ENCODE measurements around the gene PBRM1. TPM values are rescaled to one million over a fixed set of nuclear protein-coding genes. Genes with fewer than 3 reads are reported as not detected.

Gene PBRM1
- total RNA-seq, 1 donor from 2014 or later = 78.3 TPM

DNA sequence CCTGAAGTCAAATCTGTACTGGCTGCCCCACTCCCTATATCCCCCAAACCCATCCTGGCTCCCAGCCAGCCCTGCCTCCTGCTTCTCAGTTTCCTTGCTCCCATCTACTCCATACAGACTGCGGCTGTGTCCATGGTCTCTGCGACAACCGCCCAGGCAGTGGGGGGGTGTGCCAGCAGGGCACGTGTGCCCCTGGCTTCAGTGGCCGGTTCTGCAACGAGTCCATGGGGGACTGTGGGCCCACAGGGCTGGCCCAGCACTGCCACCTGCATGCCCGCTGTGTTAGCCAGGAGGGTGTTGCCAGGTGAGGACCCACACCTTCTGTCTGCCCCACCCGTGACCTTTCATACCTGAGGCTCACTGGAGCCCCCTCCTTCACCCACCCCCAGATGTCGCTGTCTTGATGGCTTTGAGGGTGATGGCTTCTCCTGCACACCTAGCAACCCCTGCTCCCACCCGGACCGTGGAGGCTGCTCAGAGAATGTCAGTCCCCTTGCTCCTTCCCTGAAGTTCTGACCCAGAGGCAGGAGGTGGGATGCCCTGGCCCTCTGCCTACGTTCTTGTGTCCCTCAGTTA, 175.9 kb downstream of the PBRM1 start:
- DNase-seq (ENCODE audit: extremely low spot score, unreplicated experiment) = no peak
- H3K4me3 Mint-ChIP-seq (ENCODE audit: unreplicated experiment) = no peak overlapping the region
- no peaks in the 10 kb centered on the region for H3K27me3 Mint-ChIP-seq (ENCODE audit: unreplicated experiment)
- no peak overlapping the region for H3K27ac Mint-ChIP-seq (ENCODE audit: unreplicated experiment)
- H3K36me3 Mint-ChIP-seq (ENCODE audit: unreplicated experiment) = no peaks in the 10 kb centered on the region
- H3K9me3 Mint-ChIP-seq (ENCODE audit: unreplicated experiment) = no peaks in the 10 kb centered on the region
- H3K4me1 Mint-ChIP-seq (ENCODE audit: unreplicated experiment) = peaks cover 6% of the 10 kb centered on the region
- no peak for TF ChIP-seq CTCF (IDR thresholded peaks at IDR 0.05)

GRCh38 chr3:52507359-52507758, 178.4 kb downstream of the PBRM1 start:
- no peak for TF ChIP-seq CTCF (IDR thresholded peaks at IDR 0.05)
- no peak overlapping the region for H3K4me3 Mint-ChIP-seq (ENCODE audit: unreplicated experiment)
- H3K27ac Mint-ChIP-seq (ENCODE audit: unreplicated experiment) = peak overlapping the region; percentile 40
- H3K36me3 Mint-ChIP-seq (ENCODE audit: unreplicated experiment) = no peaks in the 10 kb centered on the region
- H3K9me3 Mint-ChIP-seq (ENCODE audit: unreplicated experiment) = no peaks in the 10 kb centered on the region
- peaks cover 6% of the 10 kb centered on the region for H3K4me1 Mint-ChIP-seq (ENCODE audit: unreplicated experiment)
- no peaks in the 10 kb centered on the region for H3K27me3 Mint-ChIP-seq (ENCODE audit: unreplicated experiment)
- DNase-seq (ENCODE audit: extremely low spot score, unreplicated experiment) = no peak

GRCh38 chr3:52506266-52506966, 179.3 kb downstream of the PBRM1 start:
- H3K27ac Mint-ChIP-seq (ENCODE audit: unreplicated experiment) = no peak overlapping the region
- peaks cover 6% of the 10 kb centered on the region for H3K4me1 Mint-ChIP-seq (ENCODE audit: unreplicated experiment)
- no peak overlapping the region for H3K4me3 Mint-ChIP-seq (ENCODE audit: unreplicated experiment)
- no peaks in the 10 kb centered on the region for H3K9me3 Mint-ChIP-seq (ENCODE audit: unreplicated experiment)
- no peak for DNase-seq (ENCODE audit: extremely low spot score, unreplicated experiment)
- TF ChIP-seq CTCF (IDR thresholded peaks at IDR 0.05) = no peak
- H3K36me3 Mint-ChIP-seq (ENCODE audit: unreplicated experiment) = no peaks in the 10 kb centered on the region
- no peaks in the 10 kb centered on the region for H3K27me3 Mint-ChIP-seq (ENCODE audit: unreplicated experiment)

DNA sequence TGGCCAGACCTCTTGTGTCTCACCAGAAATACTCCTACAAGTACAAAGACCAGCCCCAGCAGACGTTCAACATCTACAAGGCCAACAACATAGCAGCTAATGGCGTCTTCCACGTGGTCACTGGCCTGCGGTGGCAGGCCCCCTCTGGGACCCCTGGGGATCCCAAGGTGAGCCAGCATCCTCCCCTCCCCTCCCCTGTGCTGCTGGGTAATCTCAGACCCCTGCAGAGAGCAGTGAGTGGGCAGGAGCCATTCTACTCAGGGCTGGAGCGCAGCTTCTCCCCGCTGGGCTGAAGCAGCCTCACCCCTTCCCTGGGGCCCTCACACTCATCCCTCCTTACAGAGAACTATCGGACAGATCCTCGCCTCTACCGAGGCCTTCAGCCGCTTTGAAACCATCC, 180.7 kb downstream of the PBRM1 start:
- no peak for TF ChIP-seq CTCF (IDR thresholded peaks at IDR 0.05)
- H3K4me1 Mint-ChIP-seq (ENCODE audit: unreplicated experiment) = peaks cover 6% of the 10 kb centered on the region
- no peak overlapping the region for H3K27ac Mint-ChIP-seq (ENCODE audit: unreplicated experiment)
- H3K9me3 Mint-ChIP-seq (ENCODE audit: unreplicated experiment) = no peaks in the 10 kb centered on the region
- no peaks in the 10 kb centered on the region for H3K36me3 Mint-ChIP-seq (ENCODE audit: unreplicated experiment)
- H3K27me3 Mint-ChIP-seq (ENCODE audit: unreplicated experiment) = no peaks in the 10 kb centered on the region
- DNase-seq (ENCODE audit: extremely low spot score, unreplicated experiment) = no peak
- H3K4me3 Mint-ChIP-seq (ENCODE audit: unreplicated experiment) = no peak overlapping the region

DNA sequence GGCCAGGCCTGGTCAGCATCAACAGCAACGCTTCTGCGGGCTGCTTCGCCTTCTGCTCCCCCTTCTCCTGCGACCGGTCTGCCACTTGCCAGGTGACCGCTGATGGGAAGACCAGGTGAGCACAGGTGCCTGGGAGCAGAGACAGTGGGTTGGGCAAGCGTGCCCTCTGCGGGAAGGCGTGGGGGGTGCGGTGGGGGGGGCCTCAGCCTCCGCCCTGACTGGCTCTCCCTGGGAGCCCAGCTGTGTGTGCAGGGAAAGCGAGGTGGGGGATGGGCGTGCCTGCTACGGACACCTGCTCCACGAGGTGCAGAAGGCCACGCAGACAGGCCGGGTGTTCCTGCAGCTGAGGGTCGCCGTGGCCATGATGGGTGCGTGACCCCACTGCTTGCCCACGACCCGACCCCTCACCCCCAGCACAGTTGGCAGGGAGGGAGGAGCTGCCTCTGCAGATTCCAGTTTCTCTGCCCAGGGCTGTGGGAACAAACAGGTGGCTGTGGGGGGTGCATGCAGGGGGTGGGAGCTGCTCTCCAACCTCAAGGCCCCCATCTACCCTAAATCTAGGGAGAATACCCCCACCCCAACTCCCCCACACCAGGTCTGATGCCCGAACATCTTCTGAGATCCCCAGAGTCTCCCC, 181.8 kb downstream of the PBRM1 start:
- TF ChIP-seq CTCF (IDR thresholded peaks at IDR 0.05) = no peak
- H3K4me1 Mint-ChIP-seq (ENCODE audit: unreplicated experiment) = peaks cover 6% of the 10 kb centered on the region
- no peak overlapping the region for H3K4me3 Mint-ChIP-seq (ENCODE audit: unreplicated experiment)
- H3K27me3 Mint-ChIP-seq (ENCODE audit: unreplicated experiment) = no peaks in the 10 kb centered on the region
- no peaks in the 10 kb centered on the region for H3K9me3 Mint-ChIP-seq (ENCODE audit: unreplicated experiment)
- H3K27ac Mint-ChIP-seq (ENCODE audit: unreplicated experiment) = no peak overlapping the region
- DNase-seq (ENCODE audit: extremely low spot score, unreplicated experiment) = no peak
- no peaks in the 10 kb centered on the region for H3K36me3 Mint-ChIP-seq (ENCODE audit: unreplicated experiment)
